Kidney (tissue), 14 donors: Measurements from ENCODE around the gene TSC2. TPM values are rescaled to one million over a fixed set of nuclear protein-coding genes. Genes with fewer than 3 reads are reported as not detected.
"Not testable (repeated sequence)": the region's sequence is repeated elsewhere in the genome, so short reads cannot be mapped to it uniquely, and the experiment has no call there.

Experiments used
- DNase-seq, 5 donors: peaks; one replicate each; pipeline ENCODE4 v3.0.0-alpha.2; 2013 to 2020
- FAIRE-seq: peaks from 2 replicates; lab custom pipeline; 2012; peaks lifted over from hg19 to GRCh38; lab: Jason Lieb, UNC
- H3K27ac ChIP-seq, 2 donors: one replicate each; pipeline ENCODE4 v1.7.0; 2013; ENCODE audit warnings: low read depth in 2 of 2, low read length in 2 of 2, inconsistent platforms in 1 of 2
- H3K27me3 ChIP-seq: one replicate; pipeline ENCODE4 v1.7.1; 2013; ENCODE audit warnings: low read length, inconsistent platforms; ENCODE audit not compliant: control insufficient read depth, insufficient read depth
- H3K36me3 ChIP-seq, 3 donors: one replicate each; pipeline versions ENCODE4 v1.7.0 to v1.7.1; 2013; ENCODE audit warnings: low read length in 3 of 3, control low read depth in 1 of 3, inconsistent platforms in 1 of 3; ENCODE audit not compliant: insufficient read depth in 3 of 3, control insufficient read depth in 2 of 3
- H3K4me1 ChIP-seq, 3 donors: one replicate each; pipeline versions ENCODE4 v1.7.0 to v1.7.1; 2013; ENCODE audit warnings: low read length in 3 of 3, inconsistent platforms in 1 of 3, low read depth in 1 of 3; ENCODE audit not compliant: control insufficient read depth in 2 of 3, insufficient read depth in 2 of 3
- H3K4me3 ChIP-seq, 3 donors: one replicate each; pipeline versions ENCODE4 v1.7.0 to v1.8.1; 2013; ENCODE audit warnings: low read length in 3 of 3, control low read depth in 1 of 3, inconsistent platforms in 1 of 3
- H3K9ac ChIP-seq, 3 donors: one replicate each; pipeline versions ENCODE4 v1.7.0 to v1.7.1; 2013; ENCODE audit warnings: low read length in 3 of 3, control low read depth in 1 of 3, inconsistent platforms in 1 of 3
- H3K9me3 ChIP-seq, 3 donors: one replicate each; pipeline versions ENCODE4 v1.7.0 to v1.7.1; 2013; ENCODE audit warnings: low read length in 3 of 3, control low read depth in 1 of 3, inconsistent platforms in 1 of 3; ENCODE audit not compliant: control insufficient read depth in 2 of 3, insufficient read depth in 1 of 3
- CTCF ChIP-seq: IDR thresholded peaks from 3 replicates; pipeline ENCODE4 v1.5.1; 2012; ENCODE audit warnings: mild to moderate bottlenecking, moderate library complexity, borderline replicate concordance; ENCODE audit not compliant: insufficient read depth; ENCODE audit errors: extremely low read depth
- intact Hi-C: fragments of 100-400 bp; cut with DNase I; formaldehyde crosslinking; loops from one replicate; pipeline ENCODE4 v1.11.1; 2022
- polyA plus RNA-seq: library from polyadenylated mRNA; stranded (reverse); fragments of 350-450 nt; fragmentation: Illumina TruSeq; extraction: RNeasy Lipid Tissue Mini Kit (QIAGEN cat#74804); gene quantifications from one replicate; pipeline ENCODE4 v1.2.3, GENCODE V29; 2014; ENCODE audit warnings: low read depth, low replicate concordance; ENCODE audit not compliant: insufficient read depth
- total RNA-seq: library from RNA; stranded (reverse); fragmentation: NEBNext Ultra II Directional; extraction: Animal tissue kit (Norgen Biotek cat#: 25700); gene quantifications from one replicate; pipeline ENCODE4 v1.2.1, GENCODE V29; 2021
- donor health status: control.
- donor health status: control.
- donor health status: control.
- donor health status: control.
- donor health status: control.
- donor health status: DM: yes; HTN: yes; CAD: no.
- donor health status: Normal renal cell carcinoma (clear cell type).

Gene TSC2
- total and polyA plus RNA-seq, 2 donors from 2014 or later, result 40.0 to 151 TPM

GRCh38 chr16:2102471-2102870, 54.7 kb downstream of the TSC2 start:
- DNase-seq (no peak), FAIRE-seq (no peak)
- no peaks in the 10 kb centered on the region for H3K9me3 ChIP-seq
- H3K36me3 ChIP-seq, result no peaks in the 10 kb centered on the region
- intact Hi-C loops, result no loop called here
- H3K4me3 ChIP-seq, result no peak overlapping the region
- H3K4me1 ChIP-seq, result no peaks in the 10 kb centered on the region
- H3K27me3 ChIP-seq, result no peaks in the 10 kb centered on the region
- H3K9ac ChIP-seq, result no peak overlapping the region
- TF ChIP-seq CTCF, result no peak
- no peak overlapping the region for H3K27ac ChIP-seq

- H3K9ac ChIP-seq, result not testable (repeated sequence)
These were observed 56.7 kb downstream of the TSC2 start for GRCh38 chr16:2104464-2104863.

GRCh38 chr16:2105291-2105690, 57.5 kb downstream of the TSC2 start:
- H3K27ac ChIP-seq, DNase-seq, H3K9ac ChIP-seq, intact Hi-C loops, H3K36me3 ChIP-seq, H3K4me1 ChIP-seq, H3K4me3 ChIP-seq, H3K9me3 ChIP-seq, H3K27me3 ChIP-seq, FAIRE-seq: not testable (repeated sequence)

More at GRCh38 chr16:2104464-2104863, 56.7 kb downstream of the TSC2 start:
- H3K9me3 ChIP-seq, intact Hi-C loops, DNase-seq, H3K27ac ChIP-seq, H3K4me3 ChIP-seq, H3K4me1 ChIP-seq, H3K36me3 ChIP-seq, H3K27me3 ChIP-seq, FAIRE-seq: not testable (repeated sequence)

GRCh38 chr16:2105769-2106168, 58.0 kb downstream of the TSC2 start:
- H3K27ac ChIP-seq, H3K27me3 ChIP-seq, H3K4me1 ChIP-seq, H3K4me3 ChIP-seq, H3K9ac ChIP-seq, H3K36me3 ChIP-seq, FAIRE-seq, DNase-seq, H3K9me3 ChIP-seq, intact Hi-C loops: not testable (repeated sequence)

- H3K27me3 ChIP-seq, FAIRE-seq, H3K4me1 ChIP-seq, DNase-seq, H3K4me3 ChIP-seq, H3K27ac ChIP-seq, H3K9me3 ChIP-seq, H3K36me3 ChIP-seq, H3K9ac ChIP-seq, intact Hi-C loops: not testable (repeated sequence)
These were observed 58.4 kb downstream of the TSC2 start for GRCh38 chr16:2106211-2106610.

GRCh38 chr16:2107121-2107790, 59.5 kb downstream of the TSC2 start:
- FAIRE-seq, H3K4me3 ChIP-seq, H3K27ac ChIP-seq, H3K4me1 ChIP-seq, H3K27me3 ChIP-seq, H3K36me3 ChIP-seq, H3K9ac ChIP-seq, H3K9me3 ChIP-seq, intact Hi-C loops: not testable (repeated sequence)
- peak in 1 of 5 donors; percentile 52 for DNase-seq

GRCh38 chr16:2107791-2108125, 60.0 kb downstream of the TSC2 start:
- FAIRE-seq, H3K27me3 ChIP-seq, intact Hi-C loops, H3K27ac ChIP-seq, H3K4me1 ChIP-seq, H3K36me3 ChIP-seq, H3K9me3 ChIP-seq, H3K9ac ChIP-seq, H3K4me3 ChIP-seq: not testable (repeated sequence)
- peak in 1 of 5 donors; percentile 51 for DNase-seq
